MCF 10A (cell line): ENCODE measurements around the gene ITGA1. TPM values are rescaled to one million over a fixed set of nuclear protein-coding genes. Genes with fewer than 3 reads are reported as not detected.
A peak's percentile ranks its signal among the peaks of the same experiment; 100 is the strongest.

Experiments used
- BruUV-seq: library from RNA; stranded (reverse); fragments of 400-500 nt; replicated peaks from 2 replicates; lab custom pipeline; 2021; lab: Mats Ljungman, UMichigan
- CTCF ChIA-PET: fragments of 300-600 bp; sonication (Branson Sonifier 250); formaldehyde crosslinking; extraction: SDS; loops from one replicate; lab custom pipeline; 2021; ENCODE audit warnings: antibody characterized with exemption, inconsistent platforms; lab: Yijun Ruan, JAX
- POLR2A ChIA-PET: fragments of 300-600, 350-650 bp; sonication (Branson Sonifier 250); formaldehyde crosslinking; extraction: SDS; loops from one replicate; lab custom pipeline; 2020; ENCODE audit warnings: antibody characterized with exemption, inconsistent platforms; lab: Yijun Ruan, JAX
- DNase-seq: peaks from one replicate; pipeline ENCODE4 v3.0.0-alpha.2; 2018; ENCODE audit not compliant: unreplicated experiment
- H3K27ac Mint-ChIP-seq: one replicate; pipeline ENCODE4 v1.8.0; 2022; ENCODE audit warnings: mild to moderate bottlenecking, low read depth, mixed read lengths; ENCODE audit not compliant: unreplicated experiment
- H3K27me3 Mint-ChIP-seq: one replicate; pipeline ENCODE4 v1.8.0; 2022; ENCODE audit warnings: mixed read lengths; ENCODE audit not compliant: insufficient read depth, unreplicated experiment
- H3K36me3 Mint-ChIP-seq: one replicate; pipeline ENCODE4 v1.8.0; 2022; ENCODE audit warnings: mild to moderate bottlenecking, moderate library complexity, mixed read lengths; ENCODE audit not compliant: insufficient read depth, unreplicated experiment
- H3K4me1 Mint-ChIP-seq: one replicate; pipeline ENCODE4 v1.8.0; 2022; ENCODE audit warnings: mixed read lengths; ENCODE audit not compliant: insufficient read depth, unreplicated experiment
- H3K4me3 Mint-ChIP-seq: one replicate; pipeline ENCODE4 v1.8.0; 2022; ENCODE audit warnings: mild to moderate bottlenecking, moderate library complexity, mixed read lengths; ENCODE audit not compliant: unreplicated experiment
- H3K9me3 Mint-ChIP-seq: one replicate; pipeline ENCODE4 v1.8.0; 2022; ENCODE audit warnings: mixed read lengths; ENCODE audit not compliant: unreplicated experiment
- CTCF ChIP-seq: fragments of 200-600 bp; IDR thresholded peaks from one replicate; pipeline ENCODE4 v1.8.0; 2022; ENCODE audit warnings: antibody characterized with exemption, mild to moderate bottlenecking; ENCODE audit not compliant: unreplicated experiment
- intact Hi-C: fragments of 100-400 bp; cut with micrococcal nuclease; formaldehyde crosslinking; loops from 2 replicates; pipeline ENCODE4 v1.14.1; 2022
- total RNA-seq: library from RNA; stranded (reverse); gene quantifications from 2 replicates; pipeline ENCODE4 v1.2.3, GENCODE V29; 2022

ITGA1 gene
- total RNA-seq, 1 experiment from 2014 or later, result 7.7 TPM

GRCh38 chr5:52800394-52801213 lies 12.9 kb downstream of the ITGA1 start:
- H3K27me3 Mint-ChIP-seq, result no peaks in the 10 kb centered on the region
- TF ChIP-seq CTCF, result no peak

GRCh38 chr5:52801329-52801728 lies 13.6 kb downstream of the ITGA1 start:
- H3K36me3 Mint-ChIP-seq, result peaks cover 27% of the 10 kb centered on the region
- peak overlapping the region; percentile 92 for H3K4me3 Mint-ChIP-seq
- peak; percentile 28 for DNase-seq
- ChIA-PET POLR2A (interaction anchor here (0.7 to 4.9 kb wide), 13 partner anchors 9 to 308 kb away, joined by 3 to 51 read pairs (median 4); partner anchors contain the start of genes ITGA1, MOCS2 and PELO), CTCF (interaction anchor here (0.8 to 2.2 kb wide), 8 partner anchors 11 to 147 kb away, joined by 3 to 8 read pairs (median 4); no protein-coding TSS in a partner anchor)
- no TSS peak for BruUV-seq
- H3K9me3 Mint-ChIP-seq, result no peaks in the 10 kb centered on the region
- H3K27me3 Mint-ChIP-seq, result no peaks in the 10 kb centered on the region
- H3K27ac Mint-ChIP-seq, result peak overlapping the region; percentile 90
- H3K4me1 Mint-ChIP-seq, result peaks cover 43% of the 10 kb centered on the region
- TF ChIP-seq CTCF, result no peak
- intact Hi-C loops, result loop anchor here (1.0 kb wide), 1 partner anchor 114 kb away; no protein-coding TSS in a partner anchor

More at GRCh38 chr5:52800394-52801213, 12.9 kb downstream of the ITGA1 start:
- Mint-ChIP-seq H3K27ac (peak overlapping the region; percentile 90), H3K4me1 (peaks cover 43% of the 10 kb centered on the region), H3K9me3 (no peaks in the 10 kb centered on the region), H3K36me3 (peaks cover 22% of the 10 kb centered on the region), H3K4me3 (peak overlapping the region; percentile 92)
- peak; percentile 80 for DNase-seq
- POLR2A ChIA-PET, result interaction anchor here (0.7 to 4.9 kb wide), 21 partner anchors 8 to 309 kb away, joined by 3 to 51 read pairs (median 4); partner anchors contain the start of genes ITGA1, MOCS2 and PELO
- intact Hi-C loops, result loop anchor here (1.0 kb wide), 1 partner anchor 115 kb away; no protein-coding TSS in a partner anchor
- CTCF ChIA-PET, result interaction anchor here (0.6 to 2.2 kb wide), 17 partner anchors 11 to 849 kb away, joined by 3 to 17 read pairs (median 4); partner anchors contain the start of genes ITGA1 and PELO
- BruUV-seq, result TSS peak; percentile 68

- ChIA-PET CTCF (interaction anchor here (0.6 to 2.2 kb wide), 5 partner anchors 10 to 303 kb away, joined by 3 to 8 read pairs (median 5); no protein-coding TSS in a partner anchor), POLR2A (interaction anchor here (0.6 to 4.9 kb wide), 6 partner anchors 10 to 186 kb away, joined by 3 to 51 read pairs (median 16); partner anchors contain the start of genes ITGA1 and PELO)
- H3K36me3 Mint-ChIP-seq, result peaks cover 28% of the 10 kb centered on the region
- H3K4me3 Mint-ChIP-seq, result peak overlapping the region; percentile 92
- TF ChIP-seq CTCF, result no peak
- no TSS peak for BruUV-seq
- no peak overlapping the region for H3K27ac Mint-ChIP-seq
- H3K4me1 Mint-ChIP-seq, result peaks cover 43% of the 10 kb centered on the region
- intact Hi-C loops, result no loop called here
- no peak for DNase-seq
- H3K9me3 Mint-ChIP-seq, result no peaks in the 10 kb centered on the region
- no peaks in the 10 kb centered on the region for H3K27me3 Mint-ChIP-seq
Observed at GRCh38 chr5:52802272-52802973, 14.7 kb downstream of the ITGA1 start.
